ENCODE results near the gene DNAH10. TPM values are rescaled to one million over a fixed set of nuclear protein-coding genes. Genes with fewer than 3 reads are reported as not detected.

Gene DNAH10
- total and polyA plus RNA-seq, 2 of the 13 experiments (the other 11 are each of a cell fraction or from before 2014, with no cell fraction given): 0.01 to 0.02 TPM

GRCh38 chr12:123715195-123715594, 46.9 kb upstream of the DNAH10 start:
- TF ChIP-seq HDAC2 (CRISPR knock-in tag; IDR thresholded peaks at IDR 0.05): no peak
- TF ChIP-seq ZC3H4 (CRISPR knock-in tag; IDR thresholded peaks at IDR 0.05; ENCODE audit: borderline replicate concordance): no peak
- no peak for TF ChIP-seq ZNF253 (CRISPR knock-in tag; IDR thresholded peaks at IDR 0.05; ENCODE audit: borderline replicate concordance)
- no peak for TF ChIP-seq HOXA7 (CRISPR knock-in tag; IDR thresholded peaks at IDR 0.05)
- no peak for TF ChIP-seq ZNF550 (CRISPR knock-in tag; IDR thresholded peaks at IDR 0.05; ENCODE audit: borderline replicate concordance)
- no peak for TF ChIP-seq PAWR (CRISPR knock-in tag; IDR thresholded peaks at IDR 0.05; ENCODE audit: borderline replicate concordance)
- no peak for TF ChIP-seq ZNF17 (CRISPR knock-in tag; IDR thresholded peaks at IDR 0.05)
- no peak for TF ChIP-seq PBX3 (CRISPR knock-in tag; IDR thresholded peaks at IDR 0.05; ENCODE audit: borderline replicate concordance)
- TF ChIP-seq UBTF (CRISPR knock-in tag; IDR thresholded peaks at IDR 0.05): no peak
- TF ChIP-seq ZNF703 (CRISPR knock-in tag; IDR thresholded peaks at IDR 0.05; ENCODE audit: borderline replicate concordance): no peak
- TF ChIP-seq ZMYM4 (CRISPR knock-in tag; IDR thresholded peaks at IDR 0.05): no peak
- TF ChIP-seq PRMT3 (CRISPR knock-in tag; IDR thresholded peaks at IDR 0.05; ENCODE audit: borderline replicate concordance, low read depth): no peak
- ChIA-PET CTCF (ENCODE audit: low intra/inter-chr PET ratio, low total read pairs) (no interaction called here), POLR2A (no interaction called here)
- DNase-seq (ENCODE audit: low spot score) (no peak), ATAC-seq (no peak), FAIRE-seq (no peak)
- no peaks in the 10 kb centered on the region for H3K9me3 ChIP-seq (ENCODE audit: low read length)
- H3K4me2 ChIP-seq (ENCODE audit: low read depth, low read length): no peak overlapping the region
- no peaks in the 10 kb centered on the region for H3K27me3 ChIP-seq (ENCODE audit: control insufficient read depth in 1 of 2, insufficient read depth in 2 of 2, low read length in 2 of 2)
- H3K9ac ChIP-seq (ENCODE audit: insufficient read depth, low read depth, low read length): no peak overlapping the region
- no peak overlapping the region for H3K4me3 ChIP-seq (replicated peaks in 1 of 3; ENCODE audit: insufficient read depth in 1 of 3, low read depth in 2 of 3, low read length in 3 of 3)
- H3K79me2 ChIP-seq (ENCODE audit: insufficient read depth, low read length): peaks cover 17% of the 10 kb centered on the region
- no TSS peak for BruUV-seq (replicated peaks)
- intact Hi-C loops (cut with micrococcal nuclease; ENCODE audit: unreplicated experiment) (loop anchor here (10.0 kb wide), 1 partner anchor 270 kb away; no protein-coding TSS in a partner anchor), in situ Hi-C loops (cut with HindIII; ENCODE audit: extremely low pct_ligation_motif_present, low pct_unique_long_range_greater_than_20kb) (no loop called here)
- H4K20me1 ChIP-seq (ENCODE audit: insufficient read depth, low read length): no peaks in the 10 kb centered on the region
- 0 out of 5 replicates have a peak, but pooled peaks cover 0 to 2% of the 10 kb centered on the region in 2 experiments for H3K36me3 ChIP-seq (replicated peaks in 1 of 2; ENCODE audit: control insufficient read depth in 1 of 2, insufficient read depth in 2 of 2, low read length in 2 of 2)
- H3K4me1 ChIP-seq (ENCODE audit: insufficient read depth, low read length): peaks cover 25% of the 10 kb centered on the region
- no peak overlapping the region for H3K27ac ChIP-seq (ENCODE audit: extremely low read length, insufficient read depth, low read length)
- H2AFZ ChIP-seq (ENCODE audit: low read length): no peak overlapping the region
- WGBS (ENCODE audit: low lambda C conversion rate): 88% methylated on average over 2 of the region's 2 CpGs
